Hindlimb muscle (tissue), 1 donor: Measurements from ENCODE around the gene CPSF2. TPM values are rescaled to one million over a fixed set of nuclear protein-coding genes. Genes with fewer than 3 reads are reported as not detected.
"Not testable (repeated sequence)": the region's sequence is repeated elsewhere in the genome, so short reads cannot be mapped to it uniquely, and the experiment has no call there.

Experiments used
- DNase-seq: peaks from one replicate; pipeline ENCODE4 v3.0.0-alpha.2; 2013
- polyA plus RNA-seq: library from polyadenylated mRNA; unstranded; fragments of 120-200 nt; gene quantifications from one replicate; pipeline ENCODE4 v1.2.1, GENCODE V29; 2013; ENCODE audit not compliant: insufficient read length

Gene CPSF2
- polyA plus RNA-seq, 1 donor: 39.1 TPM

GRCh38 chr14:92160619-92161018, 38.9 kb downstream of the CPSF2 start:
- no peak for DNase-seq

GRCh38 chr14:92161521-92161920, 39.8 kb downstream of the CPSF2 start:
- DNase-seq: no peak

GRCh38 chr14:92164958-92165357, 43.2 kb downstream of the CPSF2 start:
- DNase-seq: no peak

- DNase-seq: no peak
Observed at GRCh38 chr14:92173668-92174067, 51.9 kb downstream of the CPSF2 start.

- no peak for DNase-seq
Observed at GRCh38 chr14:92175811-92176210, 54.0 kb downstream of the CPSF2 start.

- DNase-seq: no peak
Observed at GRCh38 chr14:92176476-92176875, 54.7 kb downstream of the CPSF2 start.

GRCh38 chr14:92179178-92179577, 57.4 kb downstream of the CPSF2 start:
- DNase-seq: not testable (repeated sequence)

GRCh38 chr14:92185559-92185958, 63.8 kb downstream of the CPSF2 start:
- no peak for DNase-seq

GRCh38 chr14:92187616-92188015, 65.8 kb downstream of the CPSF2 start:
- DNase-seq: not testable (repeated sequence)

GRCh38 chr14:92190768-92191167, 69.0 kb downstream of the CPSF2 start:
- no peak for DNase-seq

GRCh38 chr14:92198804-92199203, 77.0 kb downstream of the CPSF2 start:
- DNase-seq: no peak

- no peak for DNase-seq
Observed at GRCh38 chr14:92199763-92200162, 78.0 kb downstream of the CPSF2 start.

GRCh38 chr14:92203116-92203515, 81.3 kb downstream of the CPSF2 start:
- DNase-seq: no peak

GRCh38 chr14:92204792-92205191, 83.0 kb downstream of the CPSF2 start:
- DNase-seq: no peak

GRCh38 chr14:92207012-92207927, 85.5 kb downstream of the CPSF2 start:
- no peak for DNase-seq

- DNase-seq: no peak
Observed at GRCh38 chr14:92207928-92208265, 86.1 kb downstream of the CPSF2 start.

GRCh38 chr14:92209141-92209540, 87.4 kb downstream of the CPSF2 start:
- no peak for DNase-seq

- DNase-seq: not testable (repeated sequence)
Observed at GRCh38 chr14:92213125-92213524, 91.4 kb downstream of the CPSF2 start.

- no peak for DNase-seq
Observed at GRCh38 chr14:92215579-92215978, 93.8 kb downstream of the CPSF2 start.

- DNase-seq: no peak
Observed at GRCh38 chr14:92217936-92218335, 96.2 kb downstream of the CPSF2 start.
